ENCODE data around the gene NOP58.

The NOP58 gene

GRCh38 chr2:202261531-202261930, 4.0 kb upstream of the NOP58 start:
- no peak for ATAC-seq
- TF ChIP-seq BACH2 (CRISPR knock-in tag; IDR thresholded peaks at IDR 0.05; ENCODE audit: borderline replicate concordance) (no peak), CREB5 (CRISPR knock-in tag; IDR thresholded peaks at IDR 0.05; ENCODE audit: low read depth) (no peak), TCF4 (CRISPR knock-in tag; IDR thresholded peaks at IDR 0.05; ENCODE audit: borderline replicate concordance) (no peak), RARB (CRISPR knock-in tag; IDR thresholded peaks at IDR 0.05) (no peak), PPARA (CRISPR knock-in tag; IDR thresholded peaks at IDR 0.05; ENCODE audit: borderline replicate concordance) (no peak), TSHZ2 (CRISPR knock-in tag; IDR thresholded peaks at IDR 0.05) (no peak), TOX (CRISPR knock-in tag; IDR thresholded peaks at IDR 0.05; ENCODE audit: borderline replicate concordance) (no peak), ESRRG (CRISPR knock-in tag; IDR thresholded peaks at IDR 0.05) (no peak), CSRNP3 (CRISPR knock-in tag; IDR thresholded peaks at IDR 0.05) (no peak), ARNTL (CRISPR knock-in tag; IDR thresholded peaks at IDR 0.05; ENCODE audit: borderline replicate concordance, low read depth) (no peak), ZFP3 (CRISPR knock-in tag; IDR thresholded peaks at IDR 0.05) (no peak)

- ATAC-seq: no peak
Measured at GRCh38 chr2:202267495-202267894, 1.9 kb downstream of the NOP58 start.

GRCh38 chr2:202269585-202269984, 4.0 kb downstream of the NOP58 start:
- ATAC-seq: peak; percentile 7; the same call in 2 of the 3 replicates
- peak; percentile 42; the same call in 1 of the 2 replicates for TF ChIP-seq TCF4 (CRISPR knock-in tag; IDR thresholded peaks at IDR 0.05; ENCODE audit: borderline replicate concordance)
- no peak for TF ChIP-seq POU6F1 (CRISPR knock-in tag; IDR thresholded peaks at IDR 0.05; ENCODE audit: borderline replicate concordance, low read depth)
- no peak for TF ChIP-seq CSDC2 (CRISPR knock-in tag; IDR thresholded peaks at IDR 0.05)
- TF ChIP-seq ARNTL (CRISPR knock-in tag; IDR thresholded peaks at IDR 0.05; ENCODE audit: borderline replicate concordance, low read depth): no peak
- TF ChIP-seq GLIS3 (CRISPR knock-in tag; IDR thresholded peaks at IDR 0.05): no peak
- no peak for TF ChIP-seq ZC3H10 (CRISPR knock-in tag; IDR thresholded peaks at IDR 0.05)
- no peak for TF ChIP-seq ZNF565 (CRISPR knock-in tag; conservative IDR thresholded peaks at IDR 0.05; ENCODE audit: low read depth)

More at GRCh38 chr2:202267495-202267894, 1.9 kb downstream of the NOP58 start:
- TF ChIP-seq TCF4 (CRISPR knock-in tag; IDR thresholded peaks at IDR 0.05; ENCODE audit: borderline replicate concordance) (no peak), TOX (CRISPR knock-in tag; IDR thresholded peaks at IDR 0.05; ENCODE audit: borderline replicate concordance) (no peak), BACH2 (CRISPR knock-in tag; IDR thresholded peaks at IDR 0.05; ENCODE audit: borderline replicate concordance) (no peak), RARB (CRISPR knock-in tag; IDR thresholded peaks at IDR 0.05) (no peak), ISL1 (CRISPR knock-in tag; IDR thresholded peaks at IDR 0.05) (no peak), ZFP3 (CRISPR knock-in tag; IDR thresholded peaks at IDR 0.05) (no peak)

- no peak for TF ChIP-seq ZFP3 (CRISPR knock-in tag; IDR thresholded peaks at IDR 0.05)
- TF ChIP-seq ZNF8 (CRISPR knock-in tag; IDR thresholded peaks at IDR 0.05): no peak
- TF ChIP-seq ARNTL (CRISPR knock-in tag; IDR thresholded peaks at IDR 0.05; ENCODE audit: borderline replicate concordance, low read depth): no peak
- TF ChIP-seq SNAI2 (CRISPR knock-in tag; IDR thresholded peaks at IDR 0.05): no peak
- TF ChIP-seq ZNF70 (CRISPR knock-in tag; IDR thresholded peaks at IDR 0.05): no peak
- no peak for TF ChIP-seq CSDC2 (CRISPR knock-in tag; IDR thresholded peaks at IDR 0.05)
- no peak for TF ChIP-seq CREB5 (CRISPR knock-in tag; IDR thresholded peaks at IDR 0.05; ENCODE audit: low read depth)
- TF ChIP-seq POU6F1 (CRISPR knock-in tag; IDR thresholded peaks at IDR 0.05; ENCODE audit: borderline replicate concordance, low read depth): no peak
- TF ChIP-seq TCF4 (CRISPR knock-in tag; IDR thresholded peaks at IDR 0.05; ENCODE audit: borderline replicate concordance): no peak
- no peak for TF ChIP-seq TOX (CRISPR knock-in tag; IDR thresholded peaks at IDR 0.05; ENCODE audit: borderline replicate concordance)
- TF ChIP-seq PPARA (CRISPR knock-in tag; IDR thresholded peaks at IDR 0.05; ENCODE audit: borderline replicate concordance): no peak
- no peak for TF ChIP-seq GLIS3 (CRISPR knock-in tag; IDR thresholded peaks at IDR 0.05)
- no peak for TF ChIP-seq RARB (CRISPR knock-in tag; IDR thresholded peaks at IDR 0.05)
- TF ChIP-seq CSRNP3 (CRISPR knock-in tag; IDR thresholded peaks at IDR 0.05): no peak
- no peak for TF ChIP-seq BACH2 (CRISPR knock-in tag; IDR thresholded peaks at IDR 0.05; ENCODE audit: borderline replicate concordance)
- TF ChIP-seq OSR1 (CRISPR knock-in tag; IDR thresholded peaks at IDR 0.05): no peak
- no peak for ATAC-seq
Measured at GRCh38 chr2:202270487-202270886, 4.9 kb downstream of the NOP58 start.

All from SK-N-SH treated with all-trans-retinoic acid at 6 μM for 48 hours (cell line).